ENCODE results near the gene UTS2. TPM values are rescaled to one million over a fixed set of nuclear protein-coding genes. Genes with fewer than 3 reads are reported as not detected.

The UTS2 gene
- total and polyA plus RNA-seq, 2 of the 8 experiments (the other 6 are each of a cell fraction or from before 2014, with no cell fraction given): not detected

DNA sequence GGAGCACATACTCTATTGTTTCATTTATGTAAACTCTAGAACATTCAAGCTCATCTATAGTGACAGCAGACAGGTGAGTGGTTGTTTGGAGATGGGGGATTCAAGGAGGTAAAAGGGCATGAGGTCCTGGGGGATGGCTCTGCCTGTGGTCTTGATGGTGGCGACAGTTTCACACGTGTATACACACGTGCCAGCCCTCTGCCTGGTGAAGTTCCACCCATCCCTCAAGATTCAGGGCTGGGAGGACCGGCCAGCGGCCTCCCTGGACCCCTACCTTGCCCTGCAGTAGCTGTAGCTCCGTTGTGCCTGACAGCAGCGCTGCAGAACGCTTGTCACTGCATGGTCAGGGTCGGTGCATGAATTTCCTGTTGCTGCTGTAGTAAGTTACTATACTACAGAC is 38.9 kb upstream of the UTS2 start (continued):
- TF ChIP-seq, protein P1, sequence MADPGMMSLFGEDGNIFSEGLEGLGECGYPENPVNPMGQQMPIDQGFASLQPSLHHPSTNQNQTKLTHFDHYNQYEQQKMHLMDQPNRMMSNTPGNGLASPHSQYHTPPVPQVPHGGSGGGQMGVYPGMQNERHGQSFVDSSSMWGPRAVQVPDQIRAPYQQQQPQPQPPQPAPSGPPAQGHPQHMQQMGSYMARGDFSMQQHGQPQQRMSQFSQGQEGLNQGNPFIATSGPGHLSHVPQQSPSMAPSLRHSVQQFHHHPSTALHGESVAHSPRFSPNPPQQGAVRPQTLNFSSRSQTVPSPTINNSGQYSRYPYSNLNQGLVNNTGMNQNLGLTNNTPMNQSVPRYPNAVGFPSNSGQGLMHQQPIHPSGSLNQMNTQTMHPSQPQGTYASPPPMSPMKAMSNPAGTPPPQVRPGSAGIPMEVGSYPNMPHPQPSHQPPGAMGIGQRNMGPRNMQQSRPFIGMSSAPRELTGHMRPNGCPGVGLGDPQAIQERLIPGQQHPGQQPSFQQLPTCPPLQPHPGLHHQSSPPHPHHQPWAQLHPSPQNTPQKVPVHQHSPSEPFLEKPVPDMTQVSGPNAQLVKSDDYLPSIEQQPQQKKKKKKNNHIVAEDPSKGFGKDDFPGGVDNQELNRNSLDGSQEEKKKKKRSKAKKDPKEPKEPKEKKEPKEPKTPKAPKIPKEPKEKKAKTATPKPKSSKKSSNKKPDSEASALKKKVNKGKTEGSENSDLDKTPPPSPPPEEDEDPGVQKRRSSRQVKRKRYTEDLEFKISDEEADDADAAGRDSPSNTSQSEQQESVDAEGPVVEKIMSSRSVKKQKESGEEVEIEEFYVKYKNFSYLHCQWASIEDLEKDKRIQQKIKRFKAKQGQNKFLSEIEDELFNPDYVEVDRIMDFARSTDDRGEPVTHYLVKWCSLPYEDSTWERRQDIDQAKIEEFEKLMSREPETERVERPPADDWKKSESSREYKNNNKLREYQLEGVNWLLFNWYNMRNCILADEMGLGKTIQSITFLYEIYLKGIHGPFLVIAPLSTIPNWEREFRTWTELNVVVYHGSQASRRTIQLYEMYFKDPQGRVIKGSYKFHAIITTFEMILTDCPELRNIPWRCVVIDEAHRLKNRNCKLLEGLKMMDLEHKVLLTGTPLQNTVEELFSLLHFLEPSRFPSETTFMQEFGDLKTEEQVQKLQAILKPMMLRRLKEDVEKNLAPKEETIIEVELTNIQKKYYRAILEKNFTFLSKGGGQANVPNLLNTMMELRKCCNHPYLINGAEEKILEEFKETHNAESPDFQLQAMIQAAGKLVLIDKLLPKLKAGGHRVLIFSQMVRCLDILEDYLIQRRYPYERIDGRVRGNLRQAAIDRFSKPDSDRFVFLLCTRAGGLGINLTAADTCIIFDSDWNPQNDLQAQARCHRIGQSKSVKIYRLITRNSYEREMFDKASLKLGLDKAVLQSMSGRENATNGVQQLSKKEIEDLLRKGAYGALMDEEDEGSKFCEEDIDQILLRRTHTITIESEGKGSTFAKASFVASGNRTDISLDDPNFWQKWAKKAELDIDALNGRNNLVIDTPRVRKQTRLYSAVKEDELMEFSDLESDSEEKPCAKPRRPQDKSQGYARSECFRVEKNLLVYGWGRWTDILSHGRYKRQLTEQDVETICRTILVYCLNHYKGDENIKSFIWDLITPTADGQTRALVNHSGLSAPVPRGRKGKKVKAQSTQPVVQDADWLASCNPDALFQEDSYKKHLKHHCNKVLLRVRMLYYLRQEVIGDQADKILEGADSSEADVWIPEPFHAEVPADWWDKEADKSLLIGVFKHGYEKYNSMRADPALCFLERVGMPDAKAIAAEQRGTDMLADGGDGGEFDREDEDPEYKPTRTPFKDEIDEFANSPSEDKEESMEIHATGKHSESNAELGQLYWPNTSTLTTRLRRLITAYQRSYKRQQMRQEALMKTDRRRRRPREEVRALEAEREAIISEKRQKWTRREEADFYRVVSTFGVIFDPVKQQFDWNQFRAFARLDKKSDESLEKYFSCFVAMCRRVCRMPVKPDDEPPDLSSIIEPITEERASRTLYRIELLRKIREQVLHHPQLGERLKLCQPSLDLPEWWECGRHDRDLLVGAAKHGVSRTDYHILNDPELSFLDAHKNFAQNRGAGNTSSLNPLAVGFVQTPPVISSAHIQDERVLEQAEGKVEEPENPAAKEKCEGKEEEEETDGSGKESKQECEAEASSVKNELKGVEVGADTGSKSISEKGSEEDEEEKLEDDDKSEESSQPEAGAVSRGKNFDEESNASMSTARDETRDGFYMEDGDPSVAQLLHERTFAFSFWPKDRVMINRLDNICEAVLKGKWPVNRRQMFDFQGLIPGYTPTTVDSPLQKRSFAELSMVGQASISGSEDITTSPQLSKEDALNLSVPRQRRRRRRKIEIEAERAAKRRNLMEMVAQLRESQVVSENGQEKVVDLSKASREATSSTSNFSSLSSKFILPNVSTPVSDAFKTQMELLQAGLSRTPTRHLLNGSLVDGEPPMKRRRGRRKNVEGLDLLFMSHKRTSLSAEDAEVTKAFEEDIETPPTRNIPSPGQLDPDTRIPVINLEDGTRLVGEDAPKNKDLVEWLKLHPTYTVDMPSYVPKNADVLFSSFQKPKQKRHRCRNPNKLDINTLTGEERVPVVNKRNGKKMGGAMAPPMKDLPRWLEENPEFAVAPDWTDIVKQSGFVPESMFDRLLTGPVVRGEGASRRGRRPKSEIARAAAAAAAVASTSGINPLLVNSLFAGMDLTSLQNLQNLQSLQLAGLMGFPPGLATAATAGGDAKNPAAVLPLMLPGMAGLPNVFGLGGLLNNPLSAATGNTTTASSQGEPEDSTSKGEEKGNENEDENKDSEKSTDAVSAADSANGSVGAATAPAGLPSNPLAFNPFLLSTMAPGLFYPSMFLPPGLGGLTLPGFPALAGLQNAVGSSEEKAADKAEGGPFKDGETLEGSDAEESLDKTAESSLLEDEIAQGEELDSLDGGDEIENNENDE (IDR thresholded peaks at IDR 0.05; ENCODE audit: insufficient replicate concordance, low read length): no peak
- no peak for TF ChIP-seq BACH1 (IDR thresholded peaks at IDR 0.05; ENCODE audit: low read length)
- no peak for TF ChIP-seq POU5F1 (IDR thresholded peaks at IDR 0.05; ENCODE audit: low read depth, low read length)
